ENCODE results near the gene CFAP70.

DNA sequence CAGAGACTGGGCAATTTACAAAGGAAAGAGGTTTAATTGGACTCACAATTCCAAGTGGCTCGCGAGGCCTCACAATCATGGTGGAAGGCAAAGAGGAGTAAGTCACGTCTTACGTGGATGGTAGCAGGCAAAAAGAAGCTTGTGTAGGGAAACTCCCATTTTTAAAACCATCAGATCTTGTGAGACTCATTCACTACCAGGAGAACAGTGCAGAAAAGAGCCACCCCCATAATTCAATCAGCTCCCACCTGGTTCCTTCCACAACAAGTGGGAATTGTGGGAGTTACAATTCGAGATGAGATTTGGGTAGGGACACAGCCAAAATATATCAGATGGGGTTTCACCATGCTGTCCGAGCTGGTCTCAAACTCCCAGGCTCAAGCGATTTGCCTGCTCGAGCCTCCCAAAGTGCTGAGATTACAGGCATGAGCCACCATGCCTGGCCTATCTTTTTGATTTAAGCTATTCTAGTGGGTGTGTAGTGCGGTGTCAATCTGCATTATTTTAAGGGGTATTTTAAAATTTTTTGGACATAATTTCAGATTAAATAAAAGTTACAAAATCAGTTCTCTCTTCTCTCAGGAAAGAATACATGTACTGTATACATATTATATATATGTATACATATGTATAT lies 97.2 kb downstream of the CFAP70 start:
- no peak for TF ChIP-seq EZH2 (IDR thresholded peaks at IDR 0.05)
- no peak for TF ChIP-seq POLR2A (IDR thresholded peaks at IDR 0.05; ENCODE audit: borderline replicate concordance, extremely low read depth, insufficient read depth, insufficient read length)
- TF ChIP-seq, protein P1, sequence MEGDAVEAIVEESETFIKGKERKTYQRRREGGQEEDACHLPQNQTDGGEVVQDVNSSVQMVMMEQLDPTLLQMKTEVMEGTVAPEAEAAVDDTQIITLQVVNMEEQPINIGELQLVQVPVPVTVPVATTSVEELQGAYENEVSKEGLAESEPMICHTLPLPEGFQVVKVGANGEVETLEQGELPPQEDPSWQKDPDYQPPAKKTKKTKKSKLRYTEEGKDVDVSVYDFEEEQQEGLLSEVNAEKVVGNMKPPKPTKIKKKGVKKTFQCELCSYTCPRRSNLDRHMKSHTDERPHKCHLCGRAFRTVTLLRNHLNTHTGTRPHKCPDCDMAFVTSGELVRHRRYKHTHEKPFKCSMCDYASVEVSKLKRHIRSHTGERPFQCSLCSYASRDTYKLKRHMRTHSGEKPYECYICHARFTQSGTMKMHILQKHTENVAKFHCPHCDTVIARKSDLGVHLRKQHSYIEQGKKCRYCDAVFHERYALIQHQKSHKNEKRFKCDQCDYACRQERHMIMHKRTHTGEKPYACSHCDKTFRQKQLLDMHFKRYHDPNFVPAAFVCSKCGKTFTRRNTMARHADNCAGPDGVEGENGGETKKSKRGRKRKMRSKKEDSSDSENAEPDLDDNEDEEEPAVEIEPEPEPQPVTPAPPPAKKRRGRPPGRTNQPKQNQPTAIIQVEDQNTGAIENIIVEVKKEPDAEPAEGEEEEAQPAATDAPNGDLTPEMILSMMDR (IDR thresholded peaks at IDR 0.05 in 2 of 3, conservative IDR thresholded peaks at IDR 0.05 in 1 of 3; ENCODE audit: borderline replicate concordance in 1 of 3, insufficient read depth in 1 of 3, low read depth in 2 of 3, low read length in 2 of 3) = no peak
- TF ChIP-seq SIN3A (IDR thresholded peaks at IDR 0.05; ENCODE audit: low read depth) = no peak
- no peak for TF ChIP-seq ATF3 (IDR thresholded peaks at IDR 0.05)
- no peak for TF ChIP-seq EGR1 (IDR thresholded peaks at IDR 0.05; ENCODE audit: low read depth)
- TF ChIP-seq REST (IDR thresholded peaks at IDR 0.05; ENCODE audit: low read depth) = no peak
- no peak for TF ChIP-seq CEBPB (IDR thresholded peaks at IDR 0.05; ENCODE audit: low read depth)
- no peak for TF ChIP-seq CBX3 (IDR thresholded peaks at IDR 0.05; ENCODE audit: low read depth)
- no peak for TF ChIP-seq POLR2AphosphoS5 (IDR thresholded peaks at IDR 0.05; ENCODE audit: low read depth, low read length)
- TF ChIP-seq SRF (IDR thresholded peaks at IDR 0.05; ENCODE audit: low read depth) = no peak
- no peak for TF ChIP-seq SP1 (IDR thresholded peaks at IDR 0.05; ENCODE audit: low read depth)
